Fibroblast of mammary gland (primary cell): ENCODE measurements around the gene SUMO3.

Experiments
- DNase-seq: peaks from one replicate; pipeline ENCODE4 v3.0.0-alpha.2; 2010; ENCODE audit warnings: low read depth
- H3K4me3 ChIP-seq: 2 replicates; pipeline ENCODE4 v1.5.1; 2011; ENCODE audit warnings: low read depth, mild to moderate bottlenecking, low read length, moderate library complexity; ENCODE audit not compliant: control insufficient read depth
- CTCF ChIP-seq: conservative IDR thresholded peaks from 2 replicates; pipeline ENCODE4 v1.5.1; 2011; ENCODE audit warnings: low read depth, low read length, inconsistent platforms; ENCODE audit not compliant: control insufficient read depth, insufficient read depth

The SUMO3 gene

GRCh38 chr21:44797775-44798174 is 20.1 kb downstream of the SUMO3 start:
- no peak overlapping the region for H3K4me3 ChIP-seq
- no peak for TF ChIP-seq CTCF
- no peak for DNase-seq

GRCh38 chr21:44795342-44795741 is 22.5 kb downstream of the SUMO3 start:
- no peak for DNase-seq
- no peak overlapping the region for H3K4me3 ChIP-seq
- TF ChIP-seq CTCF: no peak

DNA sequence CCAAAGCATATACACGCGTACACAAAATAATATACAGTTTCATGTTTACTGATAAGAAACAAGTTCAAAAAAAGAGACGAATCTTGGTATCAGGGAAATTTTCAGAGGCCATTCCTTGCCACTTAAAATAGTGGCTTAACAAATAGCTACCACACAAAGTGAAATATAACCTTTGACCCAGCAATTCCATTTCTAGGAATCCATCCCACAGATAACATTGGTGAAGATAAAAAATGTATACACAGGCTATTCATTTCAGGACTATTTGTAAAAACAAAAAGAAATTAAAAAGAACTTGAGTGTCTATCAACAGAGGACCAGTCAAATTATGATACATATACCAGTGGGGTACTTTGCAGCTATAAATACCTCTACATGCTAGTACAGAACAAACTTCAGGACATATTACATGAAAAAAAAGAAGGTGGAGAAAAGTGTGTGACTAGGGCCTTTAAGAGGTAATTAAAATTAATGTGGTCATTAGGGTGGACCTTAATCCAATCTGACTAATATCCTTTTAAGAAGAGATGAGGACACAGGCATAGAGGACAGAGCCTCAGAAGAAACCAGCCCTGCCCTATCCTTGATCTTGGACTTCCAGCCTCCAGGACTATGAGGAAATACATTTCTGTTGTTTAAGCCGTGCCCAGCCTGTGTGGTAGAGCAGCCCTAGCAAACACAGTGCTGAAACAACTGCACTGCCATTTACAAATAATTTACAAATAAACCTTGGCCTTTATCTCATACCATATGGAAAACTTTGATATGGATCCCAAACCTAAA is 24.1 kb downstream of the SUMO3 start:
- H3K4me3 ChIP-seq: no peak overlapping the region
- no peak for TF ChIP-seq CTCF
- DNase-seq: no peak

- H3K4me3 ChIP-seq: no peak overlapping the region
- TF ChIP-seq CTCF: peak; percentile 75
- DNase-seq: peak; percentile 66
Observed at GRCh38 chr21:44792702-44793591, 24.9 kb downstream of the SUMO3 start.

DNA sequence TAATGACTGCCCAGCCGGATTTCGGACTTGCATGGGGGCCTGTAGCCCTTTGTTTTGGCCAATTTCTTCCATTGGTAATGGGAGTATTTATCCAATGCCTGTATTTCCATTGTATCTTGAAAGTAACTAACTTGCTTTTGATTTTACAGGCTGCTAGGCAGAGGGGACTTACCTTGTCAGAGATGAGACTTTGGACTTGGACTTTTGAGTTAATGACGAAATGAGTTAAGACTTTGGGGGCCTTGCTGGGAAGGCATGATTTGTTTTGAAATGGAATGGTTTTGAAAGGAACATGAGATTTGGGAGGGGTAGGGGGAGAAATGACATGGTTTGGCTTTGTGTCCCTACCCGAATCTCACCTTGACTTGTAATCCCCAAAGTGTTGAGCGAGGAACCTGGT is 25.9 kb downstream of the SUMO3 start:
- DNase-seq: no peak
- no peak for TF ChIP-seq CTCF

DNA sequence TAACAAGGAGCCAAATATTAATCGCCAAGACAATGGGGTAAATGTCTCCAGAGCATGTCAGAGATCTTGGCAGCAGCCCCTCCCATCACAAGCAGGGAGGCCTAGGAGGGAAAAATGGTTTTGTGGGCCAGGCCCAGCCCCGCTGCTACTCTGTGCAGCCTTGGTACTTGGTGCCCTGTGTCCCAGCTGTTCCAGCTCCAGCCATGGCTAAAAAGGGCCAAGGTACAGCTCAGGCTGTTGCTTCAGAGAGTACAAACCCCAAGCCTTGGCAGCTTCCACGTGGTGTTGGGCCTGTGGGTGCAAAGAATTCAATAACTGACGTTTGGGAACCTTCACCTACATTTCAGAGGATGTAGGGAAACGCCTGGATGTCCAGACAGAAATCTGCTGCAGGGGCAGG is 26.6 kb downstream of the SUMO3 start:
- peak; percentile 10 for DNase-seq
- no peak overlapping the region for H3K4me3 ChIP-seq
- TF ChIP-seq CTCF: no peak

More for the DNA sequence above, 25.9 kb downstream of the SUMO3 start:
- H3K4me3 ChIP-seq: no peak overlapping the region
